ENCODE measurements around the gene TOP1. TPM values are rescaled to one million over a fixed set of nuclear protein-coding genes. Genes with fewer than 3 reads are reported as not detected.

The TOP1 gene
- total RNA-seq, 1 donor from 2014 or later = 38.1 TPM

GRCh38 chr20:40982415-40983145, 46.0 kb upstream of the TOP1 start:
- Histone ChIP-seq H3K4me3 (no peak overlapping the region), H3K36me3 (no peaks in the 10 kb centered on the region), H3K27me3 (no peaks in the 10 kb centered on the region), H3K27ac (no peak overlapping the region), H3K4me1 (no peaks in the 10 kb centered on the region), H3K9me3 (peaks cover 3% of the 10 kb centered on the region)
- TF ChIP-seq POLR2A (IDR thresholded peaks at IDR 0.05) (no peak), POLR2AphosphoS5 (IDR thresholded peaks at IDR 0.05; ENCODE audit: insufficient read depth in 1 of 2, low read depth in 1 of 2) (no peak)
- TF ChIP-seq, protein P1, sequence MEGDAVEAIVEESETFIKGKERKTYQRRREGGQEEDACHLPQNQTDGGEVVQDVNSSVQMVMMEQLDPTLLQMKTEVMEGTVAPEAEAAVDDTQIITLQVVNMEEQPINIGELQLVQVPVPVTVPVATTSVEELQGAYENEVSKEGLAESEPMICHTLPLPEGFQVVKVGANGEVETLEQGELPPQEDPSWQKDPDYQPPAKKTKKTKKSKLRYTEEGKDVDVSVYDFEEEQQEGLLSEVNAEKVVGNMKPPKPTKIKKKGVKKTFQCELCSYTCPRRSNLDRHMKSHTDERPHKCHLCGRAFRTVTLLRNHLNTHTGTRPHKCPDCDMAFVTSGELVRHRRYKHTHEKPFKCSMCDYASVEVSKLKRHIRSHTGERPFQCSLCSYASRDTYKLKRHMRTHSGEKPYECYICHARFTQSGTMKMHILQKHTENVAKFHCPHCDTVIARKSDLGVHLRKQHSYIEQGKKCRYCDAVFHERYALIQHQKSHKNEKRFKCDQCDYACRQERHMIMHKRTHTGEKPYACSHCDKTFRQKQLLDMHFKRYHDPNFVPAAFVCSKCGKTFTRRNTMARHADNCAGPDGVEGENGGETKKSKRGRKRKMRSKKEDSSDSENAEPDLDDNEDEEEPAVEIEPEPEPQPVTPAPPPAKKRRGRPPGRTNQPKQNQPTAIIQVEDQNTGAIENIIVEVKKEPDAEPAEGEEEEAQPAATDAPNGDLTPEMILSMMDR (IDR thresholded peaks at IDR 0.05) = no peak
- no peak for DNase-seq (ENCODE audit: extremely low spot score in 2 of 2)
- intact Hi-C loops (cut with DNase I) = loop anchor here (10.0 kb wide), 1 partner anchor 352 kb away; no protein-coding TSS in a partner anchor

DNA sequence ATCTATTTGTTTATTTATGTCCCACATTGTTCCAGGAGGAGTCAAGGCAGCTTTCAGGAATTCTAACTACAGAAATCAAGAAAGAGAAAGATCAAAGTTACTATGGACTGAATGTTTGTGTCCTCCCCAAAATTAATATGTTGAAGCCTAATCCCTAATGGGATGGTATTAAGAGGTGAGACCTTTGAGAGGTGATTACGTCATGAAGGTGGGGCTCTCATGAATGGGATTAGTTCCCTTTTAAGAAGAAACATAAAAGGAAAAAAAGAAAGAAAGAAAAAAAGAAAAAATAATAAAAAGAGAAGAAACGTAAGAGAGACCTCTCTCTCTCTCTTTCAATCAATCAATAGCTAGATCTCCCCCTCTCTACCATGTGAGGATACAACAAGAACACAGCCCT, 44.7 kb upstream of the TOP1 start:
- no peaks in the 10 kb centered on the region for H3K4me1 ChIP-seq
- no peak for TF ChIP-seq POLR2A (IDR thresholded peaks at IDR 0.05)
- TF ChIP-seq, protein P1 (IDR thresholded peaks at IDR 0.05) = no peak
- TF ChIP-seq POLR2AphosphoS5 (IDR thresholded peaks at IDR 0.05; ENCODE audit: insufficient read depth in 1 of 2, low read depth in 1 of 2) = no peak
- intact Hi-C loops (cut with DNase I) = loop anchor here (10.0 kb wide), 1 partner anchor 351 kb away; no protein-coding TSS in a partner anchor
- H3K4me3 ChIP-seq = no peak overlapping the region
- no peaks in the 10 kb centered on the region for H3K9me3 ChIP-seq
- H3K27ac ChIP-seq = no peak overlapping the region
- H3K27me3 ChIP-seq = no peaks in the 10 kb centered on the region
- H3K36me3 ChIP-seq = no peaks in the 10 kb centered on the region
- DNase-seq (ENCODE audit: extremely low spot score in 2 of 2) = no peak

- Histone ChIP-seq H3K27me3 (no peaks in the 10 kb centered on the region), H3K4me1 (no peaks in the 10 kb centered on the region), H3K36me3 (no peaks in the 10 kb centered on the region), H3K27ac (no peak overlapping the region), H3K4me3 (no peak overlapping the region), H3K9me3 (no peaks in the 10 kb centered on the region)
- DNase-seq (ENCODE audit: extremely low spot score in 2 of 2) = no peak
- intact Hi-C loops (cut with DNase I) = loop anchor here (10.0 kb wide), 1 partner anchor 350 kb away; no protein-coding TSS in a partner anchor
- TF ChIP-seq POLR2A (IDR thresholded peaks at IDR 0.05) = no peak
- TF ChIP-seq, protein P1 (IDR thresholded peaks at IDR 0.05) = no peak
- TF ChIP-seq POLR2AphosphoS5 (IDR thresholded peaks at IDR 0.05; ENCODE audit: insufficient read depth in 1 of 2, low read depth in 1 of 2) = no peak
Measured at GRCh38 chr20:40984496-40984895, 44.1 kb upstream of the TOP1 start.

DNA sequence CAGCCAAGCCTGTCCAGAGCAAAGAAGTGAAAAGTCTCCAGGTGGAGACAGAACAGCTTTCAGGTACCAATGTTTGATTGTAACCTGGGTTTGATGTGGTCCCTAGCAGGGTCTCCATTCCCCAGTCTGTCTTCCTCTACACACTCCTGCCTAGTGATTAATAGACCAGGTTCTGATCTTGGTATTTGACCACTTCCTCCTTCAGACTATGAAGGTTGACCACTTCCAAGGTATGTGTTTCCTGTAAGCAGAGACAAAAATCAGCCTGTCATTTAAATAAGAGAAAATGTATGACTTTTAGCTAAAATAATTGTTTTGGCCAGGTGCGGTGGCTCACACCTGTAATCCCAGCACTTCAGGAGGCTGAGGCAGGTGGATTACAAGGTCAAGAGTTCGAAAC, 41.8 kb upstream of the TOP1 start:
- intact Hi-C loops (cut with DNase I) = loop anchor here (10.0 kb wide), 1 partner anchor 348 kb away; no protein-coding TSS in a partner anchor
- no peak overlapping the region for H3K27ac ChIP-seq
- no peak for DNase-seq (ENCODE audit: extremely low spot score in 2 of 2)

More for the DNA sequence above, 41.8 kb upstream of the TOP1 start:
- H3K27me3 ChIP-seq = no peaks in the 10 kb centered on the region
- H3K9me3 ChIP-seq = no peaks in the 10 kb centered on the region
- H3K4me3 ChIP-seq = no peak overlapping the region
- H3K4me1 ChIP-seq = peaks cover 9% of the 10 kb centered on the region
- no peaks in the 10 kb centered on the region for H3K36me3 ChIP-seq
- TF ChIP-seq, protein P1 (IDR thresholded peaks at IDR 0.05) = no peak
- no peak for TF ChIP-seq POLR2AphosphoS5 (IDR thresholded peaks at IDR 0.05; ENCODE audit: insufficient read depth in 1 of 2, low read depth in 1 of 2)
- no peak for TF ChIP-seq POLR2A (IDR thresholded peaks at IDR 0.05)

Measured in vagina (tissue), 2 donors.